GM19035 (cell line): Measurements from ENCODE around the gene MOCS2.

Source experiments
- ATAC-seq: cut with Tn5 transposase; IDR thresholded peaks from one replicate; pipeline ENCODE4 v1.9.1; 2021; ENCODE audit not compliant: unreplicated experiment

The MOCS2 gene

DNA sequence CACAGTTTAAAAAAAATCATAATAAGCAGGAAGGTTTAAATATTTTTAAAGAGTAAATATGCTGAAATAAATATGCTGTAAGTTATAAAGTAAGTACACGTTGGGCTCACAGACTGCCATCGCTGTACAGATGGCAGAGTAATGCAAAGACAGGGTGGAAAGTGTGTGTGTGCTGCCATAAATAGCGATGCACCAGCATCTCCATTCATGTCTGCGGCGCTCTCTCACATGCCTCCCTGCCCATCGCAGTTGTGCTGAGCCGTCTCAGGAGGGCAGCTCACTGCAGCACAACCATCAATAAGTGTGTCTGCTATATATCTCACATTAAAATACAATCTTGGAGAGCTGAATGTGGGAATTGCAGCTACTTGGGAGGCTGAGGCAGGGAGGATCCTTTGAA lies 14.3 kb downstream of the MOCS2 start:
- ATAC-seq = no peak

GRCh38 chr5:53092242-53092641 lies 17.3 kb downstream of the MOCS2 start:
- ATAC-seq = no peak

GRCh38 chr5:53091289-53091688 lies 18.3 kb downstream of the MOCS2 start:
- ATAC-seq = no peak

DNA sequence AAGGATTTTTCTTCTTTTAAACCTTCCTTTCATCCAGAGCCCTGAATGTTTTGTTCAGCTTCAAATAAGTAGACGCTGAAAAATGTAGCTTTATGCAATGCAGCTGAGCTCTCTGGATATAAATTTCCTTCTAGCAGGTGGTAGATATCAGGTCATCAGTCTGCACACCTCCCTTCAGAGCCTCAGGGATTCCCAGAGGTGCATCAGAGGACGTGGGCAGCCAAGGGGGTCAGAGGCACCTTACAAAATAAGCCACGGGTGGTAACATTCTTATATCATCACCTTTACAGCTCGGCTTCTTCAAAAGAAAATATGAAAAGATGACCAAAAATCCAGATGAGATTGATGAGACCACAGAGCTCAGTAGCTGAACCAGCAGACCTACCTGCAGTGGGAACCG lies 19.3 kb downstream of the MOCS2 start:
- ATAC-seq = no peak

DNA sequence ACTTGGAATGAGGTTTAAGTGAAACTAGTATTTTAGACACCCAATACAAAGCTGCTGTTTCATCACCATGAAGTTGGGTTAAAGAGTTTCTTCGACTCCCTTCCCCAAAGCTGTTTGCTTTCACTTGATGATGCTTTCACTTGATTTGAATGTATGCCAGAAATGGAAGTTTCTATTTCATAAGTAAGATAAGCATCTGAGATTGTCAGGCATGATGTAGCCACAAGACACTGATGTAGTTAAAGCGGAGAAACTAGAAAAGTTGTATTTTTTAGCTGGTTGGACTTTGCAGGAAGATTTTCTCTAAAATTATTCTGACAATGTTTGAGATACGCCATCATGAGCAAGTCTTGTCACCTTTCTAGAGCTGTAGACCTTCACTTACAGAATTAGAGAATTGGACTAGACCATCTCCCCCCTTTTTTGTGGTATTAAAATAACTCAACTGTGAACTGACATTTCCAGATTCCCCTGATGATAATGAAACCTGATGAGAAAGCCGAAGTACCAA lies 20.0 kb downstream of the MOCS2 start:
- ATAC-seq = peak; percentile 58

GRCh38 chr5:53087621-53088121 lies 21.9 kb downstream of the MOCS2 start:
- no peak for ATAC-seq

- no peak for ATAC-seq
Measured at GRCh38 chr5:53087171-53087570, 22.4 kb downstream of the MOCS2 start.

DNA sequence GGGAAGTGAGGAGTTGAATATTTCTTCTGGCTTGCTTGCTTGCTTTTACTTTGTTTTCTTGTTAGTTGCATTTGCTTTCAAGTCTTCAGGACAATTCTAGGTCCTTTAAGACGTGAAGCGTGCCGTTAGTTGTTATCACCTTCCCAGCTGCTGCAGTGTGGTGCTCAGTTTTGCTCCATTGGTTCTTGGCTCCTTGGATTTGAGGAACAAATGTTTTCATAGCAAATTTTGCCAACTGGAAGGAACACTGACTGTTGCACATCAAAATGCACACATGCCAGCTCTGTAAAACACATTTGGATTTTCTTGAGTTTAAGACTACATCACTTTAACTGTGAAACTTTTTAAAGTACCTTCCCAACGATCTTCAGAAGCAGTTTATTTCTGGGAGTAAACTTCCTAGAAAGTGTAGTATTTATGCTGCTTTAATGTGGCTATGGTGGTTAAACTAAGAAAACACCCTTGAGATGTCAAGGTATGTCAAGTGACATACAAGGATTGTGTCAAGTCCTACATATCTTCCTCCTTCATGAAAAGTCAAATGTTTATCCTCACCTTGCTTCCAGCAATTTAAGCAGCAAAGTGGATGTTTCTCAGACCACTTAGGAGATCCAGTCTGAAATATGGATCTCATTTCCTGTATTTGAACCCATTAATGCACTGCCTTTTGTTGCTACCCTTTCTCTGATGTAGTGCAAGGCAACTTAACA lies 24.9 kb downstream of the MOCS2 start:
- no peak for ATAC-seq

GRCh38 chr5:53083927-53084326 lies 25.6 kb downstream of the MOCS2 start:
- no peak for ATAC-seq

DNA sequence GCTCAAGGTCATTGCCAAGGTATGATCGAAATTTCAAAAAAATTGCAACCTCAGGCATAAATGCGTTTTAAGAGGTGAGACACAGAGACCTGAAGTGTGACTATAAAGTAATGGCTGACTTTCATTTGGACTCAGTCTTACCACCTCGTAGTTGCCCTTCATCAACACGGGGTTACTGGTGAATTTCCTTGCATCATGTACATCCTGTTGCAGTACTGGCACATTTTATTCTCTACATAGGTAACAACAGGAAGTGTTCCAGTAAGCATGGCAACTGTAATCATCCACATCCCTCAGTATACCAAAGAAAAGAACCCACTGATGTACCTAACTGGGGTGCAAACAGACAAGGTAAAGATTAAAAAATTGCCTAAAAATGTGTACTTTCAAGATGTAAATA lies 29.3 kb downstream of the MOCS2 start:
- no peak for ATAC-seq

- no peak for ATAC-seq
Measured at GRCh38 chr5:53076014-53076583, 33.5 kb downstream of the MOCS2 start.

DNA sequence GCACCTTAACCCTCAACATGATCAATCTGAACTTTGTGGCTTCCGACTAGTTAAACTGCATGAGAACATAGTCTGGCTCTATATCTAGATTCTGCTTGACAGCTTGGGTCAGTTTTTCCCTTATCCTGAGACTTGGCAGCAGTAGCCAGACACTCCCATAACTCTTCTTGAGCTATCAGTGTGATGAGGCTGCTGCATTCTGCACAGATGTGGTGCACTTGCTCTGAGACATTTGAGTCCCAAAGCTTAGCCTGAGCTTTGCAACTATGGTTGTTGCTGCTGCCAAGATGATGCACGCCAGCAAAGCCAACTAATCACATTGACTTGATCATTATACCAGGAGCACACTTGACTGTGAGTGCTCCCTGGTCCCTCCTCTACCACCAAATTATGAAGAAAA lies 36.2 kb downstream of the MOCS2 start:
- ATAC-seq = no peak

DNA sequence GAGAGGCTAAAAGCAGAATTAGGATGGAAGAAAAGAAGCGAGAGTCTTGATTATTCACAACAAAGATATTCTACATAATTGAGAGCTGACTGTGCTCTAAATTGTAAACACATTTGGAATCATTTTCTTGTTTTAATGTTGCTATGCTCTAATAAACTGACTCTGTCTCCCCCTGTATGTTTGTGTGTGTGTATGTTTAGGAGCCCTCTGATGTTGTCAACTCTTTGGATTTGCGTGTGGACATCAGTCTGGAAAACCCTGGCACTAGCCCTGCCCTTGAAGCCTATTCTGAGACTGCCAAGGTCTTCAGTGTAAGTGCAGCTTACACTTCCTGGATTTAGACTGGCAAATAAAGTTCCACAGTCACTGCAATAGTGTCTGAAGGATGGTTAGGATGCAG lies 37.8 kb downstream of the MOCS2 start:
- no peak for ATAC-seq

- ATAC-seq = no peak
Measured at GRCh38 chr5:53071298-53071697, 38.3 kb downstream of the MOCS2 start.

DNA sequence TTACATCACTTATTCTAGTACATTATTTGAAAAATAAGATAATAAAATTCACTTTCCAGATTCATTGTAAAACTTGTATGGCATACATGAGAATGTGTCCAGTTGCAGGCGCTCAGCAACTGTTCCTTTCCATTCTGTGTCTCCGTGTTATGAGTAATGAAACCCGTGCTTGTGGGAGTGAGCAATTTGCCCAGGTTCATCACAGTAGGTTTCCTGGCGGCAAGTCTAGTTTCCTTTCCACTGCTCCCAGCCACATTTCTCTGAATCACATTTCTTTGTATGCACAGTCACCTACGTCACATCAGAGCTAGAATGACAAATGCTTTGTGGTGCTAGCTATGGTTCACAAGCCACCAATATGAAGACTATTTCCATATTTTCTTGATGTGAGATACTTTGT lies 39.9 kb downstream of the MOCS2 start:
- no peak for ATAC-seq

GRCh38 chr5:53068291-53068836 lies 41.2 kb downstream of the MOCS2 start:
- ATAC-seq = no peak

- no peak for ATAC-seq
Measured at GRCh38 chr5:53067641-53068040, 41.9 kb downstream of the MOCS2 start.

GRCh38 chr5:53066088-53066487 lies 43.5 kb downstream of the MOCS2 start:
- ATAC-seq = no peak

- ATAC-seq = no peak
Measured at GRCh38 chr5:53063791-53064190, 45.8 kb downstream of the MOCS2 start.

DNA sequence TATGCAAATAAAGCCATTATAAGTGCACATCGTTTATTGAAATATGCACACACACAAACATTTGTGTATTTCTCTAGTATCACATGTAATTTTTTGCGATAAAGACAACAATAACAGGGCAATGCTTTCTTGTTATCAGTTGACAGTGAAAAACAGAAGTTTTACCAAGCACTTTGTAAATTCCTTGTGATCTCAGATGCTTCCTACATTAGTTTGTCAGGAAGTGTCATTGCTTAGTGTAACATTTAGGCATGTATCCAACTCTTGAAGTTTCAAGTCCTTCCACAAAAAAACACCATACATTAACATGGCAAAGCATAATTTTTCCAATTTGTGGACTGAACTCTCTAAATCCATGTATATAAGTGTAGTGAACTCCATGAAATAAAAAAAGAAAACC lies 46.4 kb downstream of the MOCS2 start:
- ATAC-seq = no peak

- ATAC-seq = no peak
Measured at GRCh38 chr5:53059281-53059680, 50.3 kb downstream of the MOCS2 start.

DNA sequence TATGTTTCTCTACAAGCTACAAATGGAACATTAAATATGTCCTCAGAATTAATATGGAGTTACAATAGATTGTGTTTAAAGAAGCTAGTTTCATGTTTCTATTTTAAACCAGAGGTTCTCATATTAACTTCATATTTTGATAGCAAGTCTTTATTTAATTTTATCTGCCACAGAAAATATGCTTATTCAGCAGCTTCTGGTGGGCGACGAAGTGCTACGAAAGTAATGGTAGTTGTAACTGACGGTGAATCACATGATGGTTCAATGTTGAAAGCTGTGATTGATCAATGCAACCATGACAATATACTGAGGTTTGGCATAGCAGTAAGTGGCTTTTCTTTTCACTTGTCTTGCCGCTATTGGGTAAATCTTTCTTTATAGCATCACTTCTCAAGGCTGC lies 54.2 kb downstream of the MOCS2 start:
- ATAC-seq = no peak
